CD4-positive, alpha-beta T cell treated with Interleukin-6 for 4 hours (primary cell): ENCODE data around the gene AGPAT3.
"Not testable (repeated sequence)": the region's sequence is repeated elsewhere in the genome, so short reads cannot be mapped to it uniquely, and the experiment has no call there.

Experiments
- DNase-seq: peaks from one replicate; pipeline ENCODE4 v3.0.0-alpha.2; 2020; ENCODE audit warnings: mixed read lengths

AGPAT3 gene

DNA sequence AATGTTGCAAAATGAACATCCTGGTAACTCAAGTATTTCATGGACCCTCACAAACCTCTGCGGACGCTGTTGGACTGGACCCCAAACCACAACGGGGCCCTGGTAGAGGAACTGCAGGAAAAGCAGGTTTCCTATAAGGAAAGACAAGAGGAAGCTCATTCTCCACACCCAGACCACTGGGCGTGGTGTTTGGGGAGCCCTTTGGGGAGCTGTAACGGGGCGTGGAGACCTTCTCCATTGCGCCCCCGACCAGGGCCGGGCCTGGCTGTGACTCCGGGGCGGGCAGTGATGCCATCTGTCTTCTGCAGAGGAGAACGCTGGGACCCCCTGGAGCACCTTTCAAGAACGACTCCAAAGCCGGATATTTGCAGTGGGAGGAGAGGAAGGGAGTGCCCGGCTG is 30.0 kb upstream of the AGPAT3 start:
- DNase-seq = no peak

DNA sequence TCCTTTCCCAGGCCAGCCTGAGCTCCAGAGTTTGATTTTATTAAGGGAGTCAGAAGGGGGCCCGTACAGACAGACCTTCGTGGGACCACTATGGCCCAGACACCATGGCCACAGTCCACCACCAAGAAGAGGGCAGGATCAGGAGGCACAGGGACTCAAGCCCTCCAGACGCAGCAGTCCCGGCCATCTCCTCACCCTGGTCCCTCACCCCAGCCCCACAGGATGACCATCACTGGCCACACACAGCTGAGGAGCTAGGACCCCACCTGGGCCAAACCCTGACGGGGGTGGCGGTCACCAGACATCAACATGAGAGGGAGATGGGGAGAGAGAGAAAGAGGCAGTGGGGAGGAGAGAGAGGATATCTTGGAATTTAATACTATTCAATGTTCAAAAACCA is 29.2 kb upstream of the AGPAT3 start:
- no peak for DNase-seq

DNA sequence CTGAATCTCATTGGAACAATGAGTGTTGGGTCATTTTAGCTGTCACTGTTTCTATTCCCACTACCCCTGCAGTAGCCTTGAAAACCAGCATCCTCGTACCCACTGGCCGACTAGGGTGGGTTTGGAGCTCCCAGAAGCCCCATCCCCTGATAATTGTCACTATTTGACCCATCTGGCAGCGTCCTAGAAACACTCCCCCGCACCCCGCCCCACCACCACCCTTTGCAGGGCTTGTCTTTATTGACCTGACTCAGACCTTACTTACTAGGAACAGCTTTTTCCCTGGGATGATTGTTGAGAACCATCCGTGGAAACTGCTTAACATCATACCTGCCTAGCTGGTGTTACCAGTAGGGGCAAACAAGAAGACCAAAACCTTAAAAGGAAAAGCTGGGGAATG is 28.4 kb upstream of the AGPAT3 start:
- no peak for DNase-seq

DNA sequence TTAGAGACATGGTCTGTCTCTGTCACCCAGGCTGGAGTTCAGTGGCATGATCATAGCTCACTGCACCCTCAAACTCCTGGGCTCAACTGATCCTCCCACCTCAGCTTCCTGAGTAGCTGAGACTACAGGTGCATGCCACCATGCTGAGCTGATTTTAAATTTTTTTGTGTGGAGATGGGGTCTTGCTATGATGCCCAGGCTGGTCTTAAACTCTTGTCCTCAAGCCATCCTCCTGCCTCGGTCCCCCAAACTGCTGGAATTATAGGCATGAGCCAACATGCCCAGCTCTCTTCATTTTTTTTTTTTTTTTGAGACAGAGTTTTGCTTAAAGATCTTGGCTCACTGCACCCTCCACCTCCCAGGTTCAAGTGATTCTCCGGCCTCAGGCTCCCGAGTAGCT is 24.8 kb upstream of the AGPAT3 start:
- no peak for DNase-seq

DNA sequence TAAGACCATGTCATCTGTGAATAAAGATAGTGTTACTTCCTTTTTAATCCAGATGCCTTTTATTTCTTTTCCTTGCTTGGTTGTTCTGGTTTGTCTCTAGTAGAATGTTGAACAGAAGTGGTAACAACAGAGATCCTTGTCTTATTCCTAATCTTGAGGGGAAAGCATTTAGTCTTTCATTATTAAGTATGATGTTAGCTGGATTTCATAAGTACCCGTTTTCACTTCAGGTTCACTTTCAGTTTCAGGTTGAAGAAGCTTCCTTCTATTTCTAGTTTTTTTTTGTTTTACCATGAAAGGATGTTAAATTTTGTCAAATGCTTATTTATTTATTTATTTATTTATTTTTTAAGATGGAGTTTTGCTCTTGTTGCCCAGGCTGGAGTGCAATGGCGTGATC is 22.3 kb upstream of the AGPAT3 start:
- DNase-seq = no peak

DNA sequence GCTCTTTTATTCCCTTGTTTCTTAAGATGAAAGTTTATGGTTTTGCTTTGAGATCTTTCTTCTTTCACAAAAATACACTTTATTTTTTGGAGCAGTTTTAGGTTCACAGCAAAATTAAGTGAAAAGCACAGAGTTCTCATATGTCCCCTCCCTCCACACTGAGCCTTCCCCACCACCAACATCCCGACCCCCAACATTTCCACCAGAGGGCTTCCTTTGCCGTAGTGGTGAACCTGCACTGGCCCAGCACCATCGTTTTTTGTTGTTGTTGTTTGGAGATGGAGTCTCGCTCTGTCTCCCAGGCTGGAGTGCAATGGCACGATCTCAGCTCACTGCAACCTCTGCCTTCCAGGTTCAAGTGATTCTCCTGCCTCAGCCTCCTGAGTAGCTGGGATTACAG is 20.1 kb upstream of the AGPAT3 start:
- DNase-seq = not testable (repeated sequence)

DNA sequence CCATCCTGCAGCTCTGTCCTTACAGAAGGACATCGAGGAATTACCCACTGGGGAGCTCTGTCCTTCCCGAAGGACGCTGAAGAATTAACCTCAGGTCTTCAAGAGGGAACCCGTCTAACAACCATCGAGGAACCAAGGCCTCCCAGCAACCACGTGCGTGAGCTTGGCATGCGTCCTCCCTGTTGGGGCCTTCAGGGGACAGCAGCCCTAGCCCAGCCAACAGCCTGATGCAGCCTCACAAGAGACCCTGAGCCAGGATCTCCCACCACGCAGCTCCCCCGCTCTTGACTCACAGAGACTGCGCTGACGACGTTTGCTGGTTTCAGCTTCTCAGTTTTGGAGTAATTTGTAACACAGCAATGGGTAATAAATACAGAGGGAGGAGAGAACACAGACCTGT is 19.6 kb upstream of the AGPAT3 start:
- no peak for DNase-seq

DNA sequence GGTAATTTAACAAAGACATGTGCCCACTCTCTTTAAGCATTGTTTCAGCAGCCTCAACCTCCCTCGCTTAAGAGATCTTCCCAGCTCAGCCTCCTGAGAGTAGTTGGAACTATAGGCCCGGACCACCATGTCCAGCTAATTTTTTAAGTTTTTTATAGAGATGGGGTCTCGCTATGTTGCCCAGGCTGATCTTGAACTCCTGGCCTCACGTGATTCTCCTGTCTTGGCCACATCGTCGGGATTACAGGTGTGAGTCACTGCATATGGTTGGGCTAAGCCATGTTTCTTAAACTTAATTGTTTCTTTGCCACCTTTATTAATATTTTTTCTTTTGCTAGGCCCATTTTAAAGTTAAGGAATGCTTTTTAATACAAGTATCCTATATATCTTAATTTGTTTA is 18.6 kb upstream of the AGPAT3 start:
- no peak for DNase-seq

DNA sequence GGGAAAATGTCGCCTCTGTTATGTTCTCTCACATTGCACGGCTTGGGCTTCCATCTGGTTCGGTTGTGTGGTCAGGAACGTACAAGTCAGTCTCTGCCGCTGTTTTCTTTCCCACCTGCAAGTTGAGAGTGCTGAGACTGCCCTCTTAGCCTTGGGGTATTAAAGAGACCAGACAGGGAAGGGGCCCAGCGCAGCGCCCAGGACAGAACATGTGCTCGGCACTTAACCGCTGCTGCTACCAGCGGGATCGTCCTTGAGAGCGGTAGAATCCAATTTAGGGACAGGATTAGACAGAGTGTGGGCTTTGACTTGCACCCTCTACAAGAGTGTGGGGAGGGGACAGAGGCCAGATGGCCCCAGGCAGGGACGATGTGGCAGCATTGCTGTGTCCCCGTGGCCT is 17.7 kb upstream of the AGPAT3 start:
- DNase-seq = no peak

DNA sequence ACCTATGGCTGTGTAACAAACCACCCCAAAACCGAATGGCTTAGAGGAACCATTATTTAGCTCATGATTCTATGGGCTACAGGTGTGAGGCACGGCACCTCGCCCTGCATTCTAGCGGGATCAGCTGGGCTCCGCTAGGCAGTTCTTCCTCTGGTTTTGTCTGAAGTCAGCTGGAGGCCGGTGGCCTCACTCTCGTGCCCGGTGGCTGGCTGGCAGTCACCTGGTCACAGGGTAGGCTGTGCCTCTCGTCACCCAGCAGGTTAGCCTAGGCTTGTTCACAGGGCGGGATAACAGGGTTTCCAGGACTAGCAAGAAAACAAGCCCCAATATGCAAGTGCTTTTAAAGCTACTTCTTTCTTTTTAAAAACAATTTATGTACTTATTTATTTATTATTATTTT is 16.3 kb upstream of the AGPAT3 start:
- DNase-seq = no peak

DNA sequence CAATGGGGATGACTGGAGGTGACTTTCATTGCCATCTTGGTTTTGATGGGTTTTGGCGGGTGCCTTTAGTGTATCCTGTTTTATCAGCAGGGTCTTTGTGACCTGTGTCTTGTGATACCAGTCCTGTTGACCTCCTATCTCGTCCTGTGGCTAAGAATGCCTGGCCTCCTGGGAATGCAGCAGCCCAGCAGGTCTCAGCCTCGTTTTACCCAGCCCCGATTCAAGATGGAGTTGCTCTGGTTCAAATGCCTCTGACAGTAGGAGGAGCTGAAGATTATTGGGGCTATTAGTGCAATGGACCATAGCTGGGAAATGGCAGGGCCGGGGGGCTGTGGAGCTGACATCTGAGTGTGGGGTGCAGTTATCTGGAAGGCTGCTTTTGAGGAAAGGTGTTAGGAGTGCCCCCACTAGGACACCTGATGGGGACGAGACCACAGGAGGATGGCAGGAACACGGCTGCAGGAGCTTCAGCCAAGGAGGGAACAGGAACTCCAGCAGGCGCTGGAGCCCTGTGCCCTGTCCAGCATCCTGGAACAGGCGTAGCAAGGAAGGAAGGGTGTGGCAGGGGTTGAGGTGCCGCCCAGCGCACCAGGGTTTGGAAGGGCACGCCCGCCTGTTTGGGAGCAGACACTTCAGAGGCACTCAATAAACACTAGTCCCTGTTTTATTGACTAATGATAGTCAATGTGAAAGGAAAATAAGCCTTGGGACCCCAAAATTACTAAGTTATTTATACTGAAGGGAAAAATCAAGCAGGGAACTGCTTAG is 15.3 kb upstream of the AGPAT3 start:
- no peak for DNase-seq

DNA sequence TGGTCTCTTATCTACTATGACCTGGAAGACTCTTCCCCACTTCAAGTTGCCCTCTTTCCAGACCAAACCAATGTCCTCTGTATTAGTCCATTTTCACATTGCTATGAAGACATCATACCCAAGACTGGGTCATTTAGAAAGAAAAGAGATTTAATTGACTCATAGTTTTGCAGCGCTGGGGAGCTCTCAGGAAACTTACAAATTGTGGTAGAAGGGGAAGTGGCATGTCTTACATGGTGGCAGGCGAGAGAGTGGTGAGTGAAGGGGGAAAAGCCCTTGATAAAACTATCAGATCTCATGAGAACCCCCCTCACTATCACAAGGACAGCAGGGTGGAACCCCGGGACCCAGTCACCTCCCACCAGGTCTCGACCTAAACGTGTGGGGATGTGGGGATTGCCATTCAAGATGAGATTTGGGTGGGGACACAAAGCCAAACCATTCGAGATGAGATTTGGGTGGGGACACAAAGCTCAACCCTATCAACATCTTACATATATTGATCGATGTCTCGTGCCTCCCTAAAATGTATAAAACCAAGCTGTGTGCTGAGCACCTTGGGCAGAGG is 14.2 kb upstream of the AGPAT3 start:
- no peak for DNase-seq

DNA sequence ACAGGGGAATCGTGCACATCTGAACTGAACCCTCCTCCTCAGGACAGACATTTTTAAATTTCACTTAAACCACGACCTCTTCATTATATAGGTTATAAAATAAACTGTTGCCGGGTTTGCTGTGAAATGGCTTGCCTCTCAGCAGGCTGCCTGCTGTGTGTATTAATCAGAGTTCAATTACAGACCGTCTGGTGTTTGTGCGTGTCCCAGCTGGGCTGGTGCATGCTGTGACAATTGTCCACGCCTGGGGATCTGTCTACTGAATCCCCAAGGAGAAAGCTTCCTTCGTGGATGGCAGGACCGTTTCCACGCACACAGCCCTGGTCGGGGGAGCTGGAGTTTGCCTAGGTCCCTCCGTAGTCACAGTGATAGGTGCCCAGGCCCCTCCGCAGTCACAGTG is 13.4 kb upstream of the AGPAT3 start:
- DNase-seq = no peak

DNA sequence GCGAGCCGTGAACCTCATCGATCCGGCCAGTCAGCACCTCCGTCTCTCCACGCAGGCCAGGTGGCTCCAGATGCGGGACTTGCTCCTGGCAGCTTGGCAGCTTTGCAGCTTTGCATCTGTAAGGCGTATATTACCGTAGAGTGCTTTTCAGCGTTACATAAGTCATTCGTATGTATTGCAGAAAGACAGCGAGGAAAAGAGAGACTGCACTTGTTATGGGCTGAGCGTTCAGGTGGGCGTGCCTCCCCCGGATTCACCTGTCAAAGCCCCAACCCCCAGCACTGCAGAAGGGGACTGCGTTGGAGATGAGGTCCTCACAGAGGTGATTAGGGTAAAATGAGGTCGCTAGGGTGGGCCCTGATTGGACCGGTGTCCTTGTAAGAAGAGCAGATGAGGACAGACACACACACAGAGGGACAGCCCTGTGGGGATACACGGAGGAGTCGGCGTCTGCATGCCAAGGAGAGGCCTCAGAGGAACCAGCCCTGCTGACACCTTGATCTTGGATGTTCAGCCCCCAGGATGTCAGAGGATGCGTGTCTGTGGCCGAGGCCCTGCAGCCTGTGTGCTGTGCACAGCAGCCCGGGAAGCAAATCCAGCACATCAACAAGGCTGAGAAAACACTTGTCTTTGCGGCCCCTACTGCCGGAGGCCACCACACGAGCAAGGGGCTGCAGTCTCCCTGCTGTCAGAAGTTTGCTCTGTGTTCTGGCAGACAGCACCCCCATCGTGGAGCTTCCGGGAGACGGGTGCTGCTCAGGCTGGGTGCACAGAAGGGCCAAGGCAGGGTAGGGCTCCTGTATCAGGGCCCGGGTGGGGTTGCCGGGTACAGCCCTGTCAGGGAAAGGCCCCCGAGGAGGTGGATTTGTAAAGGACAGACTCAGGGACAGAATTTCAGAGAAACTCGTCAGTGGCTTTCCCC is 10.9 kb upstream of the AGPAT3 start:
- DNase-seq = no peak

DNA sequence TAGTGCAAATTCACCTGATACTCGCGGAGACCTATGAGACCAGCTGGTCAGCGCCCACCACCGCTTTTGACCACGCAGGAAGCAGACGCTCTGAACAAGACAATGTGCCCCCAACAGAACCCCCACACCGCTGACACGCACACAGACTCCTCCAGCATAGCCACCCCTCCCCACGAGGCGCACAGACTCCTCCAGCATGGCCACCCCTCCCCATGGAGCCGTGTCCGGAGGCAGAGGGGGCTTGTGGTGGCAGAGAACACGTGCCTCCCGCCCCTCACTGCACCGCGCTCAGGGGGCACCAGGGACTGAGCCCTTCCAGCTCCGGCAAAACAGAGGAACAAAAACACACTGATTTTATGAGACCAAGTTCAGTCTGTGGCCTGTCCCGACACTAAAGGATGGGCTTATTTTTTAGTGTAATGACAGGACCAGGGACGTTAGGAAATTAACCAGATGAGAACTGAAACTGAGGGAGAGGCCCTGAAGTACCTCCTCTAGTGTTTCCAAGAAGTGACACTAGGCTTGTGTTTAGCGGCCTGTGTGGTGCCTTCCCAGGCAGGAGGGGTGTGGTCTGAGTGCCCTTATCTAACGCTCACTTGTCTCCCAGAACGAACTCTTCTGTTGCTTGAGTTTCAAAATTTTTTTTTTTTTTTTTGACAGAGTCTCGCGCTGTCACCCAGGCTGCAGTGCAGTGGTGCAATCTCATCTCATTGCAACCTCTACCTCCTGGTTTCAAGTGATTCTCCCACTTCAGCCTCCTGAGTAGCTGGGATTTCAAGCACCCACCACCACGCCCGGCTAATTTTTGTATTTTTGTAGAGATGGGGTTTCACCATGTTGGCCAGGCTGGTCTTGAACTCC is 10.0 kb upstream of the AGPAT3 start:
- DNase-seq = no peak

DNA sequence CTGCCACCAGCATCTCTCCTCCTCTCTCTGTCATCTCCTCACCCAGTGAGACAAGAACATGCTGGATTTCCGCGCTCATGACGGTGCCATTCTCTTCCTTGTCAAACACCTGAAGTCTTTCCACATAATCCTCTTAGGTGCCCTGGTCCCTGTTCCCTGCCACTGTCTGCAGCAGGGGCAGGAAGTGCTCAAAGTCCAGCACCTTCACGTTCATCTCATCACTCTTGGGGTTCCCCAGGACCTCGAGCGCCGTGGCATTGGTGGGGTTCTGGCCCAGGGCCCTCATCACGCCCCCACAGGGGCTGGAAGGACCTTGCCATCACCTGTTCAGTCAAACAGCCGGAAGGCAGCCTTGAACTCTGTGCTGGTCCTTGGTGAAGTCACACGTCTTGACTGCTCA is 9.1 kb upstream of the AGPAT3 start:
- DNase-seq = no peak

DNA sequence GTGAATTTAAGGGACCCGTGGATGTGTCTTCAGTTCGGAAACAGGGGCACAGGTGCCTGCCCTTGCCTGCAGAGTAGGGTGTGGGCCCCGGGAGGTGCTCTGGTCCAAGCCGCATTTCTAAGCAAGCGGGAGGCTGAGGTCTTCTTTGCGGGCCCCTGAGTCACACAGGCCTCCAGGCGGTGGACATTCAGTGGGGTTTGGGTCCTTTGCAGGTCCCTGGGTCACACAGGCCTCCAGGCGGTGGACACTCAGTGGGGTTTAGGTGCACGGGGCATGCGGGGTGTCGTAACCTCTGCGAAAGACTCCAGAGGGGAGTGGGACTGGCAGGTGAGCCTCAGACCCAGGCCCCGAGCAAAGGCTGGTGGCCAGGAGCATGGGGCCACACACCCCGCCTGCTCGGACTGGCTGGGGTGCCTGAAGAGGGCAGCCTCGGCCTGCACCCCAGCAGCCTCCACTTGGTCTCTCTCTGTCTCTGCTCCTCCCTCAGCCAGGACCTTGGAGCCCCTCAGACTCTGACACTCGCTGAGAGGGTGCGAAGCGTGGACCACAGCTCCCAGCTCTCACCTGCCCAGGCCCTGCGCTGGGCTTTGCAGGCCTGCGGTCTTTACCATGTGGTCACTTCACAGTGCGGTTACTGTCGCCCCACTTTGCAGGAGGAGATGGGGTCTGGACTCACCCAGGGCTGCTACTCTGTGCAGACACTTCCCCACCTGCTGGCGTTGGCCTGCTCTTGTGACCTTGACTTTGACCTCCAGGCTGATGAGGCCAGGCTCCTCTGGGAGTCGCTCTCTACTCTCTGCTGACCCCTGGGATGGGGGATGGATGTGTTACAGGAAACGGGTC is 6.0 kb upstream of the AGPAT3 start:
- no peak for DNase-seq

DNA sequence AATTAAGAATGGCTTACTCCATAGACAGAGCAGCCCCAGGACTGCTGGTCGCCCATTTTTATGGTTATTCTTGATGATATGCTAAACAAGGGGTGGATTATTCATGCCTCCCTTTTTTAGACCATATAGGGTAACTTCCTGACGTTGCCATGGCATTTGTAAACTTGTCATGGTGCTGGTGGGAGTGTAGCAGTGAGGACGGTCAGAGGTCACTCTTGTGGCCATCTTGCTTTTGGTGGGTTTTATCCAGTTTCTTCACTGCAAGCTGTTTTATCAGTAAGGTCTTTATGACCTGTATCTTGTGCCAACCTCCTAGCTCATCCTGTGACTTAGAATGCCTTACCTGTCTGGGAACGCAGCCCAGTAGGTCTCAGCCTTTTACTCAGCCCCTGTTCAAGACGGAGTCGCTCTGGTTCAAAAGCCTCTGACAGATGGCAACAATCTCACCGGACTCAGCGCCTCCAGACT is 5.2 kb upstream of the AGPAT3 start:
- DNase-seq = no peak

DNA sequence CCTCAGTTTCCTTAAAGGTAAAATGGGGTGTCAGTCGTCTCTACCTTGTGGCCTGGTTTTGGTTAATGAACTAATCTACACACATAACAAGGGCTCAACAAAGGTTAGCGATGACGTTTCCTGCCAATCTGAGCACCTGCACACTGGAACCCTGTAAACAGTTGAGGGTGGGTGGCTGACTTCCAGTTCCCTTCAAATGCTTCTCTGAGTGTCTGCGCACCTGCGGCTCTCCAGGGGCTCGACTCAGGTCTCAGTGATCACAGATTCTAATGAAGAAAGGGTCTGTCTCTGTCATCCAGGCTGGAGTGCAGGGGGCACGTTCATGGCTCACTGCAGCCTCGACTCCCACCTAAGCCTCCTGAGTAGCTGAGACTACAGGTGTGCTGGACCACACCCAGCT is 3.3 kb upstream of the AGPAT3 start:
- DNase-seq = peak; percentile 8

DNA sequence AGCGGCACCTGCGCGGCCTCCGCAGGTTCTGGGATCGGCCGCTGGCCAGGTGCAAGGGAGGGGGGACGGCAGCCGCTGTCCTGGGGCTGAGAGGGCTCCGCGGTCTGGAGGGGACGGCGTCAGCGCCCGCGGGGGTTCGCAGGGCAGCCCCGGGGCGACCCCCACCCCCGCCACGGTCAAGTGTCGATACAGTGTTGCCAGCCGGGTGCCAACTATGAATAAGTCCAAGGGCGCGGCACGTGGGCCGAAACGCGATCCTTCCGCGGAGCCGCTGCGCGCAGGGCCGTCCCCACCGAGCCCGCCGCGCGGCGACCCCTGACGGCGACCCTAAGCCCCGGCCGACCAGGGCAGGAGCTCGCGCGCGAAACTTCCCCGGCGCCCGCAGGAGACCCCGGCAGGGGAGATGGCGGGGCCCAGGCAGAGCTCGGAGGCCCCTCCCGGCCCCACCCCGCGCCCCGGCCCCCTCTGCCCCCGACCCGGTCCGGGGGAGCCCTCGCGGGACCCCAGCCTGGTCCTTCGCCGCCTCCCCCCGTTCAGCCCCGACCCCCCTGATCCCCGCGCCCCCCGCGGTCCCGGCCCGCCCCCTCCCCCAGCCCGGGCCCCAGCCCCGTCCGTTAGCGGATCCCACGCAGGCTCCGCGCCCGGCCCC is 586 bp upstream of the AGPAT3 start:
- no peak for DNase-seq

DNA sequence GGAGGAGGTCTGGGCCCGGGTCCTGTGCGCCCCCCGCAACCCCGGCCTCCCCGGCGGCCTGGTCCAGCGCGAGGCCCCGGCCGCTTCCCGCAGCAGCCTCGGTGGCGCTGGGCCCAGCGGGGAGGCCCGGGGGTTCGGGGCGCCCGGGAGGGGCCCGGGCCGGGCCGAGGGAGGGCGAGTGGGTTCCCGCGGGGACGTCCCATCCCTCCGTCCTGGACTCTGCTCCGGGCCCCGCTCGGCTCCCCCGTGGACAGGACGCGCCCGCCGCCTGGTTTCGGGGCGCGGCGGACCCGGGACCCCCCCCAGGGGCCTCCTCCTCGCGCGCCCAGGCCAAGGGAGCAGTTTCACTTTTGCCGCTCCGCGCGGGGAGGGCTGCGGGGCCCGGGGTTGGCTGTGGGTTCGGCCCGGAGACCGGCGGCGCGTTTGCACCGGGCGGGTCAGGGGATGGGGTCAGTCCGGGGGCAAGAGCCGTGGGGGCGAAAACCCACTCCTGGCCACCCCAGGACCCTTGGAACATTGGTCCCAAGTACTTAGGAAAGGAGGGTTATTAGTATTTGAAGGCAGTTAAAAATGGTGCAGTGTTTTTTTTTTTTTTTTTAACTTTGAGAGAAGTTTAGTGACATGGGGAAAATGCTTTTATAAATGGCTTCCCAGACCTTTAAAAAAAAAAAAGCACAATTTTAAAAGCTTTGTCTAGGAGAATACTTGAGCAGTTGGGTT is 677 bp downstream of the AGPAT3 start:
- peak; percentile 67 for DNase-seq
